Hepatocyte (in vitro differentiated cells): ENCODE data around the gene DHRS7B. TPM values are rescaled to one million over a fixed set of nuclear protein-coding genes. Genes with fewer than 3 reads are reported as not detected.
"Not testable (repeated sequence)": the region's sequence is repeated elsewhere in the genome, so short reads cannot be mapped to it uniquely, and the experiment has no call there.

Experiments used
- DNase-seq: peaks from one replicate; pipeline ENCODE4 v3.0.0-alpha.2; 2016; ENCODE audit warnings: low spot score
- H2AFZ ChIP-seq: fragments of 200-600 bp; sonication (generic); 2 replicates; pipeline ENCODE4 v1.6.0; 2016; ENCODE audit warnings: antibody characterized with exemption, mild to moderate bottlenecking
- H3K27ac ChIP-seq: fragments of 200-600 bp; sonication (generic); 2 replicates; pipeline ENCODE4 v1.5.1; 2016; ENCODE audit warnings: mild to moderate bottlenecking
- H3K27me3 ChIP-seq: fragments of 200-600 bp; sonication (generic); 2 replicates; pipeline ENCODE4 v1.6.1; 2016
- H3K36me3 ChIP-seq: fragments of 200-600 bp; sonication (generic); replicated peaks from 2 replicates; pipeline ENCODE4 v1.5.1; 2016; ENCODE audit warnings: low read depth; ENCODE audit not compliant: insufficient read depth
- H3K4me1 ChIP-seq: fragments of 200-600 bp; sonication (generic); 2 replicates; pipeline ENCODE4 v1.5.1; 2016; ENCODE audit warnings: mild to moderate bottlenecking, moderate library complexity; ENCODE audit not compliant: insufficient read depth
- H3K4me2 ChIP-seq: fragments of 200-600 bp; sonication (generic); 2 replicates; pipeline ENCODE4 v1.6.0; 2016
- H3K4me3 ChIP-seq: fragments of 200-600 bp; sonication (generic); 2 replicates; pipeline ENCODE4 v1.5.1; 2016; ENCODE audit warnings: mild to moderate bottlenecking
- H3K79me2 ChIP-seq: fragments of 200-600 bp; sonication (generic); 2 replicates; pipeline ENCODE4 v1.6.0; 2017; ENCODE audit warnings: mild to moderate bottlenecking
- H3K9me2 ChIP-seq: fragments of 200-600 bp; sonication (generic); replicated peaks from 2 replicates; pipeline ENCODE4 v1.6.0; 2017; ENCODE audit warnings: mild to moderate bottlenecking; ENCODE audit not compliant: insufficient read depth
- H3K9me3 ChIP-seq: fragments of 200-600 bp; sonication (generic); 2 replicates; pipeline ENCODE4 v1.5.1; 2016; ENCODE audit warnings: low read depth, mild to moderate bottlenecking
- H4K20me1 ChIP-seq: fragments of 200-600 bp; sonication (generic); 2 replicates; pipeline ENCODE4 v1.6.0; 2016; ENCODE audit warnings: mild to moderate bottlenecking; ENCODE audit not compliant: insufficient read depth, poor library complexity, severe bottlenecking
- CTCF ChIP-seq: fragments of 200-600 bp; sonication (generic); IDR thresholded peaks from 2 replicates; pipeline ENCODE4 v1.5.1; 2016; ENCODE audit warnings: antibody characterized with exemption, mild to moderate bottlenecking; ENCODE audit not compliant: poor library complexity
- EZH2 ChIP-seq: fragments of 200-600 bp; sonication (generic); IDR thresholded peaks from 2 replicates; pipeline ENCODE4 v1.6.1; 2016; ENCODE audit warnings: antibody characterized with exemption, mild to moderate bottlenecking, borderline replicate concordance
- EZH2phosphoT487 ChIP-seq: fragments of 200-600 bp; sonication (generic); IDR thresholded peaks from one replicate; pipeline ENCODE4 v1.6.1; 2018; ENCODE audit warnings: antibody characterized with exemption, mild to moderate bottlenecking, low read depth, moderate library complexity; ENCODE audit not compliant: unreplicated experiment, severe bottlenecking
- WGBS: methylation state at CpG from one replicate; pipeline ENCODE4 v1.1.6; 2016; ENCODE audit warnings: low lambda C conversion rate; ENCODE audit errors: missing lambda C conversion rate; 5-methylcytosine and 5-hydroxymethylcytosine counted together
- polyA plus RNA-seq: library from polyadenylated mRNA; unstranded; fragments of >200 nt; fragmentation: Nextera tagmentation; extraction: Ambion mirVana; gene quantifications from 2 replicates; pipeline ENCODE4 v1.2.1, GENCODE V29; 2016
- total RNA-seq: library from RNA; depleted of rRNA; stranded (reverse); fragments of >200 nt; gene quantifications from 2 replicates; pipeline ENCODE4 v1.2.3, GENCODE V29; 2014

Gene DHRS7B
- total and polyA plus RNA-seq, 2 experiments from 2014 or later, result 34.6 to 46.2 TPM

DNA sequence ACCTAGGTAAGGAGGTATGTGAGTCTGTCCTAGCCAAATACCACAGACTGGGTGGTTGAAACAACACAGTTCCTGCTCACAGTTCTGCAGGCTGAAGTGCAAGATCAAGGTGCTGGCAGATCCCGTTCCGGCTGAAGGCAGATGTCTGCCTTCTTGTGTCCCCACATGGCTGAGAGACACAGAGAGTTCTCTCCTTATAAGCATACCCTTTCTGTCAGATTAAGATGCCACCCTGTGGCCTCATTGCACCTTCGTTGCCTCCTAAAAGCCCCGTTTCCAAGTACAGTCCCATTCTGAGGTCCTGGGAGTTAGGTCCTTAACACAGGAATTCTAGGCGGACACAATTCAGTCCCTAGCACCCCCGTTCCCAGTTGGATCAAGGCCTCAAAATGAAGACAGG lies 96.3 kb downstream of the DHRS7B start:
- 94% methylated on average over 6 of the region's 6 CpGs for WGBS
- no peaks in the 10 kb centered on the region for H4K20me1 ChIP-seq
- no peaks in the 10 kb centered on the region for H3K36me3 ChIP-seq
- no peak overlapping the region for H3K27ac ChIP-seq
- H3K4me3 ChIP-seq, result no peak overlapping the region
- no peaks in the 10 kb centered on the region for H3K9me2 ChIP-seq
- no peaks in the 10 kb centered on the region for H3K9me3 ChIP-seq
- TF ChIP-seq CTCF (no peak), EZH2 (no peak), EZH2phosphoT487 (no peak)
- H3K4me2 ChIP-seq, result no peak overlapping the region
- H2AFZ ChIP-seq, result no peak overlapping the region
- peaks cover 18% of the 10 kb centered on the region for H3K79me2 ChIP-seq
- H3K27me3 ChIP-seq, result no peaks in the 10 kb centered on the region
- H3K4me1 ChIP-seq, result no peaks in the 10 kb centered on the region
- no peak for DNase-seq

GRCh38 chr17:21227277-21227676 lies 100.5 kb downstream of the DHRS7B start:
- not testable (repeated sequence) for H3K79me2 ChIP-seq, H3K9me2 ChIP-seq, H3K4me2 ChIP-seq, H4K20me1 ChIP-seq, H3K27me3 ChIP-seq, DNase-seq, H3K4me1 ChIP-seq, H3K36me3 ChIP-seq, H2AFZ ChIP-seq, H3K27ac ChIP-seq, H3K4me3 ChIP-seq, H3K9me3 ChIP-seq
- 87% methylated on average over 11 of the region's 11 CpGs for WGBS

DNA sequence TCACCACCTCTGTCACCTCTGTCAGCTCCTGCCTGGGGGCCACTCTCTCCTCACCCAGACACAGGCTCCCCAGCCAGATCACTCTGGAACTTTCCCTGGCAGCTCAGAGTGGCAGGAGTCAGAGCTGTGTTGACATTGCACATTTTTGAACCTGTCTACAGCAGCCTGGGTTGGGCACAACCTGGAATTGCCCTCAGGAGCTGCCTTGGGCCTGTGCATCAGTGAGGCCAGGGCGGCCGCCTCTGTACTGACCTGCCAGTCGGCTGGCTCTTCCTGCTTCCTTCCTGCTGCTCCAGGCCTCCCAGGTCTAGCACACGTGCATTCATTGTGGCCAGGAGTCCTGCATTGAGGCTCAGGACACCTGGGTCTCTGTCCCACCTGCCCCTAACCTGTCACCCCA lies 101.3 kb downstream of the DHRS7B start:
- Histone ChIP-seq H3K79me2 (no peaks in the 10 kb centered on the region), H4K20me1 (no peaks in the 10 kb centered on the region), H3K4me3 (no peak overlapping the region), H3K36me3 (no peaks in the 10 kb centered on the region), H3K9me2 (no peaks in the 10 kb centered on the region), H3K27ac (no peak overlapping the region), H3K4me1 (no peaks in the 10 kb centered on the region), H3K27me3 (no peaks in the 10 kb centered on the region), H3K9me3 (no peaks in the 10 kb centered on the region), H2AFZ (no peak overlapping the region), H3K4me2 (no peak overlapping the region)
- WGBS, result 69% methylated on average over 4 of the region's 4 CpGs
- TF ChIP-seq EZH2 (no peak), CTCF (no peak), EZH2phosphoT487 (no peak)
- DNase-seq, result no peak

- 92% methylated on average over 2 of the region's 2 CpGs for WGBS
- H3K36me3 ChIP-seq, result no peaks in the 10 kb centered on the region
- TF ChIP-seq EZH2phosphoT487, result no peak
- no peak for TF ChIP-seq EZH2
- TF ChIP-seq CTCF, result no peak
Observed at GRCh38 chr17:21228845-21229244, 102.1 kb downstream of the DHRS7B start.

More at GRCh38 chr17:21228845-21229244, 102.1 kb downstream of the DHRS7B start:
- H3K4me1 ChIP-seq, result no peaks in the 10 kb centered on the region
- no peak for DNase-seq
- H3K9me2 ChIP-seq, result no peaks in the 10 kb centered on the region
- H3K9me3 ChIP-seq, result no peaks in the 10 kb centered on the region
- H3K4me2 ChIP-seq, result no peak overlapping the region
- H3K27me3 ChIP-seq, result no peaks in the 10 kb centered on the region
- no peaks in the 10 kb centered on the region for H4K20me1 ChIP-seq
- H3K79me2 ChIP-seq, result no peaks in the 10 kb centered on the region
- H3K4me3 ChIP-seq, result no peak overlapping the region
- no peak overlapping the region for H2AFZ ChIP-seq
- no peak overlapping the region for H3K27ac ChIP-seq
